ENCODE measurements around the gene TRIM39.
"Not testable (repeated sequence)": the region's sequence is repeated elsewhere in the genome, so short reads cannot be mapped to it uniquely, and the experiment has no call there.

Gene TRIM39

GRCh38 chr6:30326526-30327231 lies at the start of gene TRIM39:
TSS of gene TRIM39 (plus strand) at chr6:30326927. CDS start at chr6:30329318, 2,391 bp downstream.
- peak; percentile 91 for DNase-seq

DNA sequence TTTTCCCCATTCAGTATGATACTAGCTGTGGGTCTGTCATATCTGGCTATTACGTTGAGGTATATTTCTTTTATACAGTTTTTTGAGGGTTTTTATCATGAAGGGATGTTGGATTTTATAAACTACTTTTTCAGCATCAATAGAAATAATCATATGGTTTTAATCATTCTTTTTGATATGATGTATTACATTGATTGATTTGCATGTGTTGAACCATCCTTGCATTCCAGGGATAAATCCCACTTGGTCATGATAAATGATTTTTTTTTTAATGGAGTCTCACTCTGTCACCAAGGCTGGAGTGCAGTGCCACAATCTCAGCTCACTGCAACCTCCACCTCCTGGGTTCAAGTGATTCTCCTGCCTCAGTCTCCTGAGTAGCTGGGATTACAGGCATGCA lies 45.7 kb upstream of the TRIM39 start:
- not testable (repeated sequence) for DNase-seq

GRCh38 chr6:30282522-30282921 lies 44.2 kb upstream of the TRIM39 start:
- no peak for DNase-seq

GRCh38 chr6:30283761-30284160 lies 43.0 kb upstream of the TRIM39 start:
- DNase-seq, result no peak

DNA sequence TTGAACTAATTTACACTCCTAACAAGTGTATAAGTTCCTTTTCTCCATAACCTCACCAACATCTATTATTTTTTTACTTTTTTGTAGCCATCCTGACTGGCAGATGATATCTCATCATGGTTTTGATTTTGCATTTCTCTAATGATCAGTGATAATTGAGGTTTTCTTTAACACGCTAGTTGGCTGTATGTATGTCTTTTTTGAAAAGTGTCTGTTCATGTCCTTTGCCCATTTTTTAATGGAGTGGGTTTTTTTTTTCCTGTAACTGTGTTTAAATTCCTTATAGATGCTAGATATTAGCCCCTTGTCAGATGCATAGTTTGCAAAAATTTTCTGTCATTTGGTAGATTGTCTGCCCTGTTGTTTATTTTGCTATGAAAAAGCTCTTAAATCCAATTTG lies 39.6 kb upstream of the TRIM39 start:
- DNase-seq, result no peak

- no peak for DNase-seq
Observed at GRCh38 chr6:30295837-30296236, 30.9 kb upstream of the TRIM39 start.

GRCh38 chr6:30304002-30304401 lies 22.7 kb upstream of the TRIM39 start:
- no peak for DNase-seq

GRCh38 chr6:30311101-30311500 lies 15.6 kb upstream of the TRIM39 start:
- no peak for DNase-seq

DNA sequence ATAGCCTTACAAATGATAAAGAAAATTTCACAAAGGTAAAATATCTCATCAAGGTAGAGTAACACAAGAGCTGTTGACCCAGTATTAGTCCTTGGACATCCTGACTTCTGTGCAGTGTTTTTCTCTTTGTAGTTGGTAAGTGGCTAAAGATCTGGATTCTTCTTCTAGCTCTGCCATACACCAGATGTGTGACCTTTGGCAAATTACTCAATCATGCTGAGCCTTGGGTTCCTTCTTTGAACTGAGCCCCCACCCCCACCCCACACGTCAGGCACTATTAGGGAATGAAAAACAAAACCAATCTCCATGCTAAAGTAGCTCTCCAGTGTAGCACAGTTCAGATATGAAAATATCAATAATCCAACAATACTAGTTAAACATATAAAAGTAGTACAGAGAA lies 15.1 kb upstream of the TRIM39 start:
- no peak for DNase-seq

GRCh38 chr6:30312266-30312665 lies 14.5 kb upstream of the TRIM39 start:
- DNase-seq, result no peak

- DNase-seq, result no peak
Observed at GRCh38 chr6:30312676-30313321, 13.9 kb upstream of the TRIM39 start.

DNA sequence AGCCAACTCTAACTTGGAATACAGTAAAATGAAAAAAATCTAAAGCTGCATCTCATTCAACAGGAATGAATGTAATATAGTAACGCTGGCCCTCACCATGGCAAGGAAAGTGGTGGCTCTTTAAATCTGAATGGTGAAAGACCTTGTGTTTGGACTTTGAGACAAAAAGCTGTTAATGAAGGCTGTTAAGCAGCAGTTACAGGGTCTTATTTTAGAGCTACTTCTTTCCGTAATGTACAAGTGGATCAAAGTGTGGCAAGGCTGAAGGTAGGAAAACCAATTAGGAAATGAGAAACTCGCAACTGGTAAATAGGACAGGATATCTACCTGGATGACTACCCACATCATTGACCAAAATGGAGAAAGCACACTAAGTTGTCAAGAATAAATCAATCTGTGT lies 11.6 kb upstream of the TRIM39 start:
- DNase-seq, result no peak

GRCh38 chr6:30317913-30318589 lies 8.7 kb upstream of the TRIM39 start:
- DNase-seq, result no peak

- DNase-seq, result no peak
Observed at GRCh38 chr6:30319146-30319835, 7.4 kb upstream of the TRIM39 start.

DNA sequence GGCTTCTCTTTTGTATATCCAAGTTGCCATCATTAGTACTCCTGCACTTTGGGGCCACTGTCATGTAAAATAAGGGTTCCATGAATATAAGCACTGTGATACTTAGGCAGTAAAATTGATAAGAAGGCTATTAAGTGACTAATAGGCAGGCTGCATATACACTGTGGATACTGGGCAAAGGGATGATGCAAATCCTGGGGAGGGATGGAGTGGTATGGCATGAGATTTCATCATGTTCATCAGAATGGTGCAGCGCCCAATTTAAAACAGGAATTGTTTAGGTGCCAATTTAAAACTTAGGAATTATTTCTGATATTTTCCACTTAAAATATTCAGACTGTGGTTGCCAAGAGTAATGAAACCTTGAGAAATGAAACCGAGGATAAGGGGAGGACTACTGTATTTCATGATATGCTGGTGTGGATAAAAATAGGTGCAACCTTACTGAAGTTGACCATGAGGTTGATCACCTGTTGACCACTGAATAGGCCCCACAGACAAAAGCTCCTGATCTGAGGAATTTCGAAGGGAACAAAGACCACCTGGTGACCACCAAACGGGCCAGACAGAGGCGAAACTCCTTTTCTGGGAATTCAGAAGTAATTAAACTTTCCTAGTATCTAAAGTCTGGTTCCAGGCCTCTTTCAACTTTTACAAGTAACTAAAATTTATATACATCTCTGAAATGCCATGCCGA lies 4.9 kb upstream of the TRIM39 start:
- DNase-seq, result no peak

GRCh38 chr6:30322527-30323501 lies 3.9 kb upstream of the TRIM39 start:
- DNase-seq, result no peak

GRCh38 chr6:30323806-30324205 lies 2.9 kb upstream of the TRIM39 start:
- DNase-seq, result no peak

DNA sequence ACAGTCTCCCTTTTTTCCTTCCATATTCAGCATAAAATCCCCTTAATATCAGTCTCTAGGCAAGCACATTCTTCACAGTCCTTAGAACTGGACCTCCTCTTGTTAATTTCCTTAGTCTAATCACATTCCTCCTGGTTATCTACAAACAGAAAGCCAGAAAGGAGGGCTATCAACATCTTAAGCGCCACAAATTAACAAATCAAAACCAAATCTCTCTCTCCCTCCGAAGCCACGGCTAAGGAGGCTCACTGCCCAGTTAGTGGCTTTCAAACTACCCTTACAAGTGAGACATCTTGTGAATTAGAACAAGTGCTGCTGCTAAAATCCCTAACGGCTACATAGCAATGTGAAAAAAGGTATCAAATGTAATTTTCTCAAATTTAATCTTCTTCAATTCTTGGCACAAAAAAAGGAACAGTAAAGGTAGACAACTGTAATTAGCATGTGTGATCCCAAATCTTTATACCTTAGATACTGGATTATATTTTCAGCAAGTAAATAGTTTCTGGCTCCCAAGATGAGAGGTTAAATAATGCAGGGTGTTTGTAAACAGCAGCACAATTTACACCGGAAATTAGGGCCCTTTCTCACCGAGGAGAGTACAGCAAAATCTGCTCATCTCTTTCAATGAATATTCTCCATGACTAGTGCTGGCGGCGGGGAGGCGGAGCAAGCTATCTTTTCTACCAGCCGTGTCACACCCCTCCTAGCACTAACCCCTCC lies 1.4 kb upstream of the TRIM39 start:
- no peak for DNase-seq

GRCh38 chr6:30325873-30326525 lies 728 bp upstream of the TRIM39 start:
- peak; percentile 84 for DNase-seq

GRCh38 chr6:30327232-30327746 lies 562 bp downstream of the TRIM39 start:
- DNase-seq, result no peak

Data from KG1 (cell line).